K562 (cell line): Measurements from ENCODE around the gene MYL5. TPM values are rescaled to one million over a fixed set of nuclear protein-coding genes. Genes with fewer than 3 reads are reported as not detected.
A peak's percentile ranks its signal among the peaks of the same experiment; 100 is the strongest.

Source experiments
- ATAC-seq: fragments of 200-7000 bp; cut with Tn5 transposase; 3 replicates; pipeline ENCODE4 v1.9.1; 2020; ENCODE audit warnings: moderate library complexity
- BruUV-seq: library from RNA; stranded (reverse); fragments of 400-500 nt; replicated peaks from 2 replicates; lab custom pipeline; 2021; lab: Mats Ljungman, UMichigan
- CTCF ChIA-PET: fragments of 300-600 bp; formaldehyde crosslinking; extraction: SDS; loops from one replicate; lab custom pipeline; 2021; ENCODE audit warnings: low intra/inter-chr PET ratio; lab: Yijun Ruan, JAX
- POLR2A ChIA-PET: fragments of 300-600, 350-650 bp; sonication (Branson Sonifier 250); formaldehyde crosslinking; extraction: SDS; loops from one replicate; lab custom pipeline; 2021; ENCODE audit warnings: antibody characterized with exemption, inconsistent platforms; lab: Yijun Ruan, JAX
- DNase-seq, 4 experiments: peaks; one replicate each; pipeline versions ENCODE4 v3.0.0 to v3.0.0-alpha.2; 2011 to 2018; ENCODE audit warnings: low spot score in 3 of 4, mixed read lengths in 3 of 4; ENCODE audit errors: extremely low read depth in 1 of 4
- FAIRE-seq: peaks from 2 replicates; lab custom pipeline; 2011; peaks lifted over from hg19 to GRCh38; lab: Jason Lieb, UNC
- H2AFZ ChIP-seq: 2 replicates; pipeline ENCODE4 v1.6.0; 2011; ENCODE audit warnings: low read depth, low read length, control low read depth, inconsistent platforms
- H3K27ac ChIP-seq: fragments of 200-600 bp; 3 replicates; pipeline ENCODE4 v1.8.0; 2011; ENCODE audit warnings: low read depth, mild to moderate bottlenecking, control low read depth, inconsistent platforms, low read length, moderate library complexity, mixed read lengths; ENCODE audit errors: extremely low read depth
- H3K27me3 ChIP-seq, 2 experiments: fragments of 300-600 bp in 1 of 2; 2 replicates in 1 of 2; 3 replicates in 1 of 2; pipeline versions ENCODE4 v1.6.0 to v1.8.0; 2011; ENCODE audit warnings: inconsistent platforms in 2 of 2, low read length in 2 of 2, mild to moderate bottlenecking in 1 of 2, mixed read lengths in 1 of 2, moderate library complexity in 1 of 2; ENCODE audit not compliant: control insufficient read depth in 2 of 2, insufficient read depth in 2 of 2
- H3K36me3 ChIP-seq: fragments of 300-600 bp; 3 replicates; pipeline ENCODE4 v1.8.0; 2011; ENCODE audit warnings: mild to moderate bottlenecking, low read length, inconsistent platforms; ENCODE audit not compliant: control insufficient read depth, insufficient read depth
- H3K4me1 ChIP-seq, 2 experiments: fragments of 200-600 bp in 1 of 2; replicated peaks in 1 of 2; 2 replicates in 1 of 2; 3 replicates in 1 of 2; pipeline versions ENCODE4 v1.5.1 to v1.8.0; 2011; ENCODE audit warnings: inconsistent platforms in 2 of 2, low read length in 2 of 2, mild to moderate bottlenecking in 1 of 2, mixed read lengths in 1 of 2, moderate library complexity in 1 of 2; ENCODE audit not compliant: control insufficient read depth in 2 of 2, insufficient read depth in 2 of 2
- H3K4me2 ChIP-seq: 2 replicates; pipeline ENCODE4 v1.6.1; 2011; ENCODE audit warnings: low read length, control low read depth, inconsistent platforms, mixed read lengths; ENCODE audit not compliant: insufficient read depth
- H3K4me3 ChIP-seq: fragments of 200-600 bp; sonication (generic), shearing (Covaris generic); 2 replicates; pipeline ENCODE4 v1.5.1; 2016; ENCODE audit warnings: control low read depth, inconsistent platforms
- H3K79me2 ChIP-seq: fragments of 200-600 bp; 3 replicates; pipeline ENCODE4 v1.8.0; 2011; ENCODE audit warnings: low read length, inconsistent platforms; ENCODE audit not compliant: control insufficient read depth, insufficient read depth
- H3K9ac ChIP-seq, 2 experiments: 2 replicates each; pipeline versions ENCODE4 v1.6.0 to v1.6.1; 2011; ENCODE audit warnings: low read depth in 2 of 2, low read length in 2 of 2, control low read depth in 1 of 2, inconsistent platforms in 1 of 2, mild to moderate bottlenecking in 1 of 2, mixed read lengths in 1 of 2; ENCODE audit not compliant: insufficient read depth in 1 of 2
- H3K9me1 ChIP-seq: one replicate; pipeline ENCODE4 v1.6.0; 2011; ENCODE audit warnings: inconsistent platforms, mild to moderate bottlenecking, low read length, moderate library complexity; ENCODE audit not compliant: control insufficient read depth, insufficient read depth
- H3K9me3 ChIP-seq: replicated peaks from 2 replicates; pipeline ENCODE4 v1.5.1; 2011; ENCODE audit warnings: low read depth, low read length, inconsistent platforms; ENCODE audit not compliant: control insufficient read depth, insufficient read depth
- H4K20me1 ChIP-seq: replicated peaks from 2 replicates; pipeline ENCODE4 v1.6.1; 2011; ENCODE audit warnings: low read length, inconsistent platforms, mixed read lengths; ENCODE audit not compliant: control insufficient read depth, insufficient read depth
- ATF3 ChIP-seq, 2 experiments: fragments of 450-650 bp in 1 of 2; sonication (generic) in 1 of 2; formaldehyde crosslinking in 1 of 2; IDR thresholded peaks in 1 of 2; conservative IDR thresholded peaks in 1 of 2; 2 replicates each; pipeline versions ENCODE4 v1.6.1 to v1.8.1; 2016 to 2023; ENCODE audit warnings: mild to moderate bottlenecking in 2 of 2, moderate library complexity in 2 of 2, inconsistent platforms in 1 of 2, missing genetic modification reagents in 1 of 2
- CC2D1A ChIP-seq: fragments of 450-650 bp; IDR thresholded peaks from 2 replicates; pipeline ENCODE4 v1.6.1; 2017; ENCODE audit warnings: mild to moderate bottlenecking
- CREM ChIP-seq: IDR thresholded peaks from 2 replicates; pipeline ENCODE4 v1.6.1; 2014; ENCODE audit warnings: antibody characterized with exemption, low read depth
- MAZ ChIP-seq, 2 experiments: fragments of 450-650 bp in 1 of 2; sonication (generic) in 1 of 2; formaldehyde crosslinking; IDR thresholded peaks in 1 of 2; conservative IDR thresholded peaks in 1 of 2; 2 replicates each; pipeline versions ENCODE4 v1.4.0 to v1.5.0; 2020; ENCODE audit warnings: mild to moderate bottlenecking in 1 of 2, missing genetic modification reagents in 1 of 2
- PHF20 ChIP-seq: fragments of 450-650 bp; IDR thresholded peaks from 2 replicates; pipeline ENCODE4 v1.6.1; 2018; ENCODE audit not compliant: partially characterized antibody
- STAG1 ChIP-seq: sonication (generic); formaldehyde crosslinking; IDR thresholded peaks from 2 replicates; pipeline ENCODE4 v1.5.0; 2020; ENCODE audit warnings: missing genetic modification reagents, borderline replicate concordance
- XRCC3 ChIP-seq: fragments of 450-650 bp; IDR thresholded peaks from 2 replicates; pipeline ENCODE4 v1.6.1; 2017; ENCODE audit warnings: mild to moderate bottlenecking, moderate library complexity
- ZBTB7A ChIP-seq: IDR thresholded peaks from 2 replicates; pipeline ENCODE4 v1.6.1; 2011; ENCODE audit warnings: low read depth, mild to moderate bottlenecking, low read length, moderate library complexity, borderline replicate concordance; ENCODE audit not compliant: control insufficient read depth
- WGBS: fragments of 100-300 bp; shearing (Covaris generic); methylation state at CpG from one replicate; pipeline ENCODE4 v1.1.6; 2016; ENCODE audit warnings: low coverage, mixed read lengths; ENCODE audit not compliant: insufficient coverage; ENCODE audit errors: missing lambda C conversion rate; 5-methylcytosine and 5-hydroxymethylcytosine counted together
- in situ Hi-C: fragments of 300-500 bp; cut with MboI; formaldehyde crosslinking; loops from 4 replicates; pipeline ENCODE4 v1.15.0; 2018; ENCODE audit warnings: inconsistent platforms, mixed read lengths
- intact Hi-C: fragments of 100-400 bp; cut with micrococcal nuclease; formaldehyde crosslinking; loops from 2 replicates; pipeline ENCODE4 v1.14.2; 2022
- polyA plus RNA-seq, 8 experiments: library from polyadenylated mRNA; depleted of rRNA in 4 of 8; stranded (reverse) in 5 of 8; unstranded in 3 of 8; fragments of >200 nt; fragmentation: Nextera tagmentation in 2 of 8; fragmentation: Illumina TruSeq in 1 of 8; extraction: Ambion mirVana in 2 of 8; extraction: Trizol in 1 of 8; gene quantifications; 2 replicates each; pipeline versions ENCODE4 v1.2.1 to v1.2.3, GENCODE V29; 2011 to 2014; ENCODE audit warnings: inconsistent platforms in 1 of 8, missing spikeins in 1 of 8
- total RNA-seq, 7 experiments: library from RNA; depleted of rRNA in 6 of 7; stranded (reverse); fragments of >200 nt in 6 of 7; fragmentation: Illumina TruSeq in 2 of 7; extraction: Trizol in 2 of 7; gene quantifications; 2 replicates each; pipeline versions ENCODE4 v1.2.1 to v1.2.3, GENCODE V29; 2011 to 2021; ENCODE audit warnings: low replicate concordance in 1 of 7
- TF ChIP-seq, protein P1 (sequence below): fragments of 450-650 bp; formaldehyde crosslinking; IDR thresholded peaks from 2 replicates; pipeline ENCODE4 v1.4.0; 2020; ENCODE audit warnings: mild to moderate bottlenecking, moderate library complexity
- TF ChIP-seq, protein P2 (sequence below): sonication (generic); formaldehyde crosslinking; IDR thresholded peaks from 2 replicates; pipeline ENCODE4 v1.8.0; 2023; ENCODE audit warnings: mild to moderate bottlenecking, missing genetic modification reagents

MYL5 gene
- total and polyA plus RNA-seq, 9 of the 15 experiments (the other 6 are each of a cell fraction or from before 2014, with no cell fraction given): 1.4 to 10.0 (median 4.1) TPM

- intact Hi-C loops: loop anchor here (1.0 to 10.0 kb wide), 3 partner anchors 19 to 298 kb away; partner anchors contain the start of genes IDUA and PCGF3
- ATAC-seq (no peak), DNase-seq (no peak), FAIRE-seq (no peak)
- Histone ChIP-seq H4K20me1 (0 out of 2 replicates have a peak, but pooled peaks cover 4% of the 10 kb centered on the region), H3K9me3 (no peaks in the 10 kb centered on the region), H3K9ac (peak overlapping the region in 1 of 2 experiments; percentile 82; a peak in 2 of 4 replicates), H3K36me3 (no peaks in the 10 kb centered on the region), H3K27me3 (no peaks in the 10 kb centered on the region), H3K4me2 (peak overlapping the region; percentile 82), H3K27ac (peak overlapping the region; percentile 78), H3K4me3 (no peak overlapping the region), H3K9me1 (no peaks in the 10 kb centered on the region), H3K4me1 (peaks cover 19 to 78% of the 10 kb centered on the region in 2 experiments), H3K79me2 (peaks cover 7% of the 10 kb centered on the region; the same call in 2 of the 3 replicates), H2AFZ (peak overlapping the region; percentile 87)
- ChIA-PET CTCF (no interaction called here), POLR2A (interaction anchor here (0.7 to 0.8 kb wide), 2 partner anchors 19 to 61 kb away, joined by 3 read pairs; no protein-coding TSS in a partner anchor)
- 84% methylated on average over 22 of the region's 31 CpGs for WGBS
- in situ Hi-C loops: no loop called here
- TF ChIP-seq STAG1 (CRISPR knock-in tag) (no peak), XRCC3 (no peak), MAZ (CRISPR knock-in tag; conservative IDR thresholded peaks at IDR 0.05 in 1 of 2, IDR thresholded peaks at IDR 0.05 in 1 of 2) (0 out of 4 replicates have a peak, but pooled peaks of 1 of the 2 experiments have one; percentile 4), CREM (peak; percentile 46), ZBTB7A (peak; percentile 33; the same call in 1 of the 2 replicates), ATF3 (IDR thresholded peaks at IDR 0.05) (peak; percentile 25; the same call in 1 of the 2 replicates), ATF3 (CRISPR knock-in tag; conservative IDR thresholded peaks at IDR 0.05) (no peak), CC2D1A (no peak), PHF20 (peak; percentile 10)
- TF ChIP-seq, protein P1, sequence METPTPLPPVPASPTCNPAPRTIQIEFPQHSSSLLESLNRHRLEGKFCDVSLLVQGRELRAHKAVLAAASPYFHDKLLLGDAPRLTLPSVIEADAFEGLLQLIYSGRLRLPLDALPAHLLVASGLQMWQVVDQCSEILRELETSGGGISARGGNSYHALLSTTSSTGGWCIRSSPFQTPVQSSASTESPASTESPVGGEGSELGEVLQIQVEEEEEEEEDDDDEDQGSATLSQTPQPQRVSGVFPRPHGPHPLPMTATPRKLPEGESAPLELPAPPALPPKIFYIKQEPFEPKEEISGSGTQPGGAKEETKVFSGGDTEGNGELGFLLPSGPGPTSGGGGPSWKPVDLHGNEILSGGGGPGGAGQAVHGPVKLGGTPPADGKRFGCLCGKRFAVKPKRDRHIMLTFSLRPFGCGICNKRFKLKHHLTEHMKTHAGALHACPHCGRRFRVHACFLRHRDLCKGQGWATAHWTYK: 0 out of 2 replicates have a peak, but pooled peaks have one; percentile 12
- TF ChIP-seq, protein P2, sequence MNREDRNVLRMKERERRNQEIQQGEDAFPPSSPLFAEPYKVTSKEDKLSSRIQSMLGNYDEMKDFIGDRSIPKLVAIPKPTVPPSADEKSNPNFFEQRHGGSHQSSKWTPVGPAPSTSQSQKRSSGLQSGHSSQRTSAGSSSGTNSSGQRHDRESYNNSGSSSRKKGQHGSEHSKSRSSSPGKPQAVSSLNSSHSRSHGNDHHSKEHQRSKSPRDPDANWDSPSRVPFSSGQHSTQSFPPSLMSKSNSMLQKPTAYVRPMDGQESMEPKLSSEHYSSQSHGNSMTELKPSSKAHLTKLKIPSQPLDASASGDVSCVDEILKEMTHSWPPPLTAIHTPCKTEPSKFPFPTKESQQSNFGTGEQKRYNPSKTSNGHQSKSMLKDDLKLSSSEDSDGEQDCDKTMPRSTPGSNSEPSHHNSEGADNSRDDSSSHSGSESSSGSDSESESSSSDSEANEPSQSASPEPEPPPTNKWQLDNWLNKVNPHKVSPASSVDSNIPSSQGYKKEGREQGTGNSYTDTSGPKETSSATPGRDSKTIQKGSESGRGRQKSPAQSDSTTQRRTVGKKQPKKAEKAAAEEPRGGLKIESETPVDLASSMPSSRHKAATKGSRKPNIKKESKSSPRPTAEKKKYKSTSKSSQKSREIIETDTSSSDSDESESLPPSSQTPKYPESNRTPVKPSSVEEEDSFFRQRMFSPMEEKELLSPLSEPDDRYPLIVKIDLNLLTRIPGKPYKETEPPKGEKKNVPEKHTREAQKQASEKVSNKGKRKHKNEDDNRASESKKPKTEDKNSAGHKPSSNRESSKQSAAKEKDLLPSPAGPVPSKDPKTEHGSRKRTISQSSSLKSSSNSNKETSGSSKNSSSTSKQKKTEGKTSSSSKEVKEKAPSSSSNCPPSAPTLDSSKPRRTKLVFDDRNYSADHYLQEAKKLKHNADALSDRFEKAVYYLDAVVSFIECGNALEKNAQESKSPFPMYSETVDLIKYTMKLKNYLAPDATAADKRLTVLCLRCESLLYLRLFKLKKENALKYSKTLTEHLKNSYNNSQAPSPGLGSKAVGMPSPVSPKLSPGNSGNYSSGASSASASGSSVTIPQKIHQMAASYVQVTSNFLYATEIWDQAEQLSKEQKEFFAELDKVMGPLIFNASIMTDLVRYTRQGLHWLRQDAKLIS (CRISPR knock-in tag): no peak
- BruUV-seq: no TSS peak
These were observed 12.2 kb downstream of the MYL5 start for GRCh38 chr4:686413-687040.
